Fibroblast of the conjunctiva (primary cell): ENCODE data around the gene CRYL1.
A peak's percentile ranks its signal among the peaks of the same experiment; 100 is the strongest.

ENCODE experiments used
- DNase-seq: peaks from one replicate; pipeline ENCODE4 v3.0.0-alpha.2; 2010; ENCODE audit warnings: low read depth

CRYL1 gene

DNA sequence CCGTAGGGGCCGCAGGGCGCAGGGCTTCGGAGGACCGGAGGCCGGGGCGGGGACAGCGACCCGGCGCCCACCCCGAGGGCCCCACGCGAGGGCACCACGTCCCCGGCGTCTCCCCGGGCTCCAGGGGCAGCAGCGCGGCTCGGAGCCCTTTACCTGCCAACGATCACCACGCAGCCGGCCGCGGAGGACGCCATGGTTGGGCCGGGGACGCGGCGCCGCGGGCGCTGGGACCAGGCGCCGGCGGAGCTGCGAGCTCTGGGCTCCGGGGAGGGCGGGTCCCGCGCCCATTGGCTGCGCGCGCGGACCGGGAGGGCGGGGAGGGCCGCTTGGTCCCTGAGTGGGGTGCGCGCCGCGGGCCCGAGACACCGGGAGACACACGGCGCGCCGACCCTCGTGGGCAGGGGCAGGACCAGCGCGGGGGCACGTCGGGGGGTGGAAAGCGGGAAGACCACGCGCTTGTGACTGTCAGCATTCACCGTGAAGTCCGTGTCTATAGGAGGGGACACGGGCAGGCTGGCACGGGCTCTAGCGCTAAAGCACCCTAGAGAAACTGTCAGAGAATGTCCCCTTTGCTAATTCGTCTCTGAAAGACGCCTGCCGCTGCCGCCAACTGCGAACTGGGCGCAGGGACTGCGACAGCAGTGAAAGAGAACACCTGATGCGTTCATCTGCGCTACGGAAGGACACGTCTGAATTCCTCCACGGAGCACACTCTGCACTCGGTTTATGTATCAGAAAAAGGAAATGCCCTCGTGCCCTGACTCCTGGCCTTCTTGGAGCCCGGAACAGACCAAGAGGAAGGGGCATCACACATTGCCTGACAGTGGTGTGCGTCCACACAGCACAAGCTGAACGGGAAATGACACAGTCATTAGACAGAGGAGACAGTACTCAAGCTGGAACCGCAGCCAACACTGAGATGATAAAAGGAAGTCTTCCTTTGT is at the start of gene CRYL1:
Gene CRYL1 (minus strand): TSS at position 257 of the 944 bp plus-strand sequence. CDS start 63 bp downstream, at position 194.
- DNase-seq = peak; percentile 9

DNA sequence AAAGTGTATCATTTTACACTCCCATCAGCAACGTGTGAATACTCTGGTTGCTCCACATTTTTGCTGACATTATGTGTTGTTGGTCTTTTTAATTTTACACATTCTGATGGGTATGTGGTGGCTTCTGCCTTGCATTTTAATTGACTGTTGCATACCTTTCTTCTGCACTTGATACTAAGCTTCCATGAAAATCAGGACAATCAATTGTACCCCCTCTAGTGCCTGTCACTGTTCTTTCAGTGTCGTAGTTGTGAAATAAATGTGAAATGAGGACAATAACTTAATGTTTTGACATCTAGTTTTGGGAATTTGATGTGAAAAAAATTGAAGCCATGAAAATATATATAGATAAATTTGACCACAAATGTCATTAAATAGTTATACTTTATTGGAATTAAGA is 48.0 kb upstream of the CRYL1 start:
- DNase-seq = no peak

DNA sequence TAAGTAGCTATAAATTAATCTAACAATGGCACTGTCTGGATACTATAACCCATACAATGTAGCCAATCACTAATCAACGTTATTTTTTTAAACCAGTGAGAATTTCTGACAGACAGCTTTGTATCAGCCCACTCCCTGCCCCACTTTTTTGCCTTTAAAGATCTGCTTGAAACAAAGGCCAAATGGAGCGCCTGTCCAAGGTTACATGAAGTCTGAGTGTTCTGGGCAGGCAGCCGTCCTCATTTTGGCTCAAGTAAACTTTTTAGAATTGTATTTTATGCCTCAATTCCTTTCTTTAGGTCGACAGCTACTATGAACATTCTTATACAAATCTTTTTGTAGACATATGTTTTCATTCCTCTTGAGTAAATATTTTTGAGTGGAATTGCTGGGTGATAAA is 47.5 kb upstream of the CRYL1 start:
- DNase-seq = no peak

DNA sequence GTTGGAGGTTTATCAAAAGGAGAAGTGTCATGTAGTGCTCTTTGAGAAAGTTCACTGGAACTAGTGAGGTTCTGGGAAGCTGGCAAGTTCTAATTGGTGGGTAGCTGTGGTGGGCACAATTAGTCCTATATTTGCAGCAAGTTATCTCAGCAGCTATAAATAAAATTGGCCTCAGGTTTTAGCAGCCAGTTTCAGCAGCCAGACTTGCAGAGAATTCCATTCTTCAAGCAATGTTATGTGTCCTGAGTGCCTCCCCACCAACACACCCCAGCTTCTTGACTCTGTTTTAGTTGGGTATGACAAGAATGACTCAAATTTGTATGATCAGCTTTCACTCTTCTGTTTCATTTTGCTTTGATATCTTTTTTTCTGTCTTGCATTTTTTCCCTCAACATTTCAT is 46.0 kb upstream of the CRYL1 start:
- DNase-seq = no peak

DNA sequence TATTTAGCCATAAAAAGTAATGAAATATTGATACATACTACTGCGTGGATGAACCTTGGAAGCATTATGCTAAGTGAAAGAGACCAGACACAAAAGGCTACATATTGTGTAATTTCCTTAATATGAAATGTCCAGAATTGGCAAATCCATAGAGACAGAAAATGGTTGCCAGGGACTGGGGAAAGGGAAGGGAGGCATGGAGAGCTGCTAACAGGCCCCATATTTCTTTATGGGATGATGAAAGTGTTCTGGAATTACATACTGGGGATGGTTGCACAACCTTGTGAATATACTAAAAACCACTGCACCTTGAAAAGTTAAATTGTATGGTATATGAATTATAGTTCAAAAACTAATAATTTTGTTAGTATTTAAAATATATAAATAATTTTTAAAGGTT is 44.9 kb upstream of the CRYL1 start:
- peak; percentile 23 for DNase-seq

GRCh38 chr13:20567881-20568528 is 42.3 kb upstream of the CRYL1 start:
- no peak for DNase-seq

DNA sequence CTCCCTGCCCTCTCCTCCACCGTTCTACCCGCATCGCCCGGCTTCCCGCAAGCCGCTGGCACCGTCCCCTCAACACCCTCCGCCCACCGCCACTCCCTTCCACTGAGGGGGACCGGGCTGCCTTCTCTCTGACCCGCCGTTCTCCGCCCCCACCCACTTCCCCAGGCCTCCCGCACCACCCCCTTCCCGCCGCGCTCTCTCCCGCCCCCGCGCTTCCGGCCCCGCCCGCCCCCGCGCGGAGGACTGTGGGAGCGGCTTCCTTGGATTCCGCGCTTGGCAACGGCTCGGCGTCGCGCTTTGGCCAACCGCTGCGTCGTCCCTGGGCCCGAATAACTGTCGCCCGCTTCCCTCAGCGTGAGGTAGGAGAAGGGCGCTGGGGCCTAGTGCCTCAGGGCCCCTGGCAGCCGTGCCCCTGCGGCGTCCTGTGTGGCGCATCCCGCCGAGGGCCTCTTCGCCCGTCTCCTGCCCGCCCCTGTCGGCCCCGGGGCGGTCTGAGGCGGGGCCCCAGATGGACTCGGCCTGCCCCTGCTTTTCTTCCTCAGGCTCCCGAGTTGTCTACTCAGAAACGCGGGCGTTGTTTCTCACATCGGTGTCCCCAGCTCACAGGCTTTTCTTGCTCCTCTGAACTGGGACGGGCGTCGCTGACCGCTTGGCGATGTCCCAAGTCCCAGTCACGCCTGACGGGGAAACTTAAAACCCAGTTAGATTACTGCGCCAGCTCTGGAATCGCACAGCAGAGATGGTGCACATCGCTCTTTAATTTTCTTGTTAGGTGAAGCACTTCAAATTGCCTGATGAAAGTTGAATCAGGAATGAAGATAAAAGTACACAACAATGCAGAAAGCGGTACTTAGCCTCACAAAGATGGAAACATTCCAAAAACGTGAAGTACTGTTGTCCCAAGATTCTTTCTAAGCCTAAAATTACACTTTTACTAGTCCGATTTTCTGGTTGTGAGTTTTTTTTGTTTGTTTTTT is 41.5 kb upstream of the CRYL1 start, which contains the start of gene IFT88:
Gene IFT88 (plus strand): TSS at position 260 of the 977 bp plus-strand sequence. CDS start 7,229 bp downstream, outside the sequence.
- DNase-seq = peak; percentile 68

- DNase-seq = no peak
Observed at GRCh38 chr13:20566468-20566897, 40.8 kb upstream of the CRYL1 start.

- no peak for DNase-seq
Observed at GRCh38 chr13:20565115-20565736, 39.6 kb upstream of the CRYL1 start.

GRCh38 chr13:20561741-20562140 is 36.1 kb upstream of the CRYL1 start:
- DNase-seq = no peak

DNA sequence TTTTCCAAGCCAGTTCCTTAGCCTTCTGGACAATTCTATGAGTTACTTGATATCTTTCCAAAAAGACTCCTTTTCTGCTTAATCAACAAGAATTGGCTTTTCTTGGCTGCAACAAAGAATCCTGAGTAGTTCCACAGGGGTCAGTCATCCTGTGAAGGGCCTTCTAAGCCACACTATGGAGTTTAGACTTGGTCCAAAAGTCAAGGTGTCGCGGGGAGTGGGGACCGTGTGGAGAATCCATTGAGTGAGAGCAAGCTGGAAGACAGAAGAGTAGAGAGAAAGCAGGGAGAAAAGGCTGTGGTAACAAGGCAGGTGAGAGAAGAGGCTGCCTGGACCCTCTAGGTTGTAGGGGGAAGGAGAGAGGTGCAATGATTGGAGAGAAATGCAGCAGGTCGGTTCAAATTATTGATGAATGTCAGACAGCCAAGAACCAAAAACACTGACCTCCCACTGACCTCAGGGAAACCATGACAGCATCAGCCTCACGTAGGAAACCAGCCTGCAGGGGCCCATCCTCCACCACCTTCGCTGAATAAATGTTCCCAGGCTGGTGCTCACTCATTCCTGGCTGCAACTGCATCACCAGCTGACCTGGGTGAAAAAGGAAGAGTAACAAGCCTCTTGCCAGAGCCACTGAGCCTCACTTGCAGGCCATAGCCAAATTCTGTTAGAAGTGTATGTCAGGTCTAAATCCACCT is 34.2 kb upstream of the CRYL1 start:
- DNase-seq = no peak

- DNase-seq = no peak
Observed at GRCh38 chr13:20558982-20559381, 33.3 kb upstream of the CRYL1 start.

- no peak for DNase-seq
Observed at GRCh38 chr13:20553311-20553710, 27.7 kb upstream of the CRYL1 start.

- DNase-seq = no peak
Observed at GRCh38 chr13:20550799-20551198, 25.1 kb upstream of the CRYL1 start.

DNA sequence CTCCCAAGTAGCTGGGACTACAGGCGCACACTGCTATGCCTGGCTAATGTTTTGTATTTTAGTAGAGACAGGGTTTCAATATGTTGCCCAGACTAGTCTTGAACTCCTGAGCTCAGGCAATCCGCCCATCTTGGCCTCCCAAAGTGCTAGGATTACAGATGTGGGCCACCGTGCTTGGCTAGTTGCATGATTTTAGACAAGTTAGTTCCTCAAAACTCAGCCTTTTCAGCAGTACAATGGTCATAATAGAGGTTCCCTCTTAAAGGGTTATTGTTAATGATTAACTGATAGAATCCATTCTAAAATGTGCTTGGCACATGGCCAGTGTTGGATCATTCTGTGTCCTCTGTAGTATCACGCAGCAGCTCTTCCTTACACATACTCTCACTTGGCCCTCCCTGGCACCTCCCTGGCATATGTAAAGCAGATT is 21.8 kb upstream of the CRYL1 start:
- no peak for DNase-seq

DNA sequence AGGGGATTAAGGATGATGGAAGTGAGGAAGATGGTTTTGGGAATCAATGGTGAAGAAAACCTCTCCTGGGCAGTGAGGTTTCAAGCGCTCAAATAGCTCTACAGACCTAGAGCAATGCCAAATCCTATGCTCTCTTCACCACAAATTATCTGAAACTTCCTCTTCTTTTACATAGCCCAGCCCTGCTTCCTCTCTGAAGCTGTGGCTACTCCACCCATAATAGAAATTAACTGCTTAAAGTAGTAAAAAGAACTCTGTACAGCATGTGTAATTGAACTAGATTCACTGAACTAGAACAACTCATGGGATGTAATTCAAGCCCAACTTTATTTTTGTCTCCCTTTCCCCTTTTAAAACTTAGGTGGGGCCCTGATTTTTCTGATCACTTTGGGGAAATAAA is 20.9 kb upstream of the CRYL1 start:
- DNase-seq = no peak

DNA sequence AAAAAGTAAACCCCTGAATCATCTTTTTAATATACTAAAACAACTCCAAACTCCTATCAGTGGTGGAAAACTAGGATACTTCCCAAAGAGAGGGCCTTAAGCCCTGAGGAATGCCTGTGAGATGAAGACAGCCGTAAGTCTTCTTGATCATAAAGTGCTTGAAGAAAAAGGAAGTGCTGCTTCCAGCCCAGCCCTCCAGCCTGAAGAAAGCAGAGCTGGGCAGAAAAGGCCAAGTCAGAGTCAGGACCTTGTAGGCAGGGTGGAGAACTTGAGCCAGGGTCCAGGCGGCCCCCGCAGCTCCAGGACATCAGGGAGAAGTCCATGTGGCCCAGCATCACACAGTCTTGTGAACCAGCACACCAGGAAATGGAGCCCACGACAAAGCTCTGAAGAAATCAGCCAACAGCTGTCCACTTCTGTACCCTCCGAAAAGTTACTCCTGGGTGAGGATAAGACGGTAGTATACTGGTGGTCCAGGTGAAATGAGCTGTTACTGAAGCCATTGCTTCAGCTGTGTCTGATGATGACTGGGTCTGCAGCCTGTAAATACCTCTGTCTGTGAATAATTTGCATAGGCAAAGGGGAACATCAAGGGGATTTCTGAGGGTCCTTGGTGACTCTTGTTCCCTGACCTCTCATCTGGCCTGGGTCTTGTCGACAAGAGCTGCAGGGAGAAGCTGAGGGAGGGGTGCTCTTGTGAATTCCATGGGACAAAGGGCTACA is 18.7 kb upstream of the CRYL1 start:
- DNase-seq = no peak

DNA sequence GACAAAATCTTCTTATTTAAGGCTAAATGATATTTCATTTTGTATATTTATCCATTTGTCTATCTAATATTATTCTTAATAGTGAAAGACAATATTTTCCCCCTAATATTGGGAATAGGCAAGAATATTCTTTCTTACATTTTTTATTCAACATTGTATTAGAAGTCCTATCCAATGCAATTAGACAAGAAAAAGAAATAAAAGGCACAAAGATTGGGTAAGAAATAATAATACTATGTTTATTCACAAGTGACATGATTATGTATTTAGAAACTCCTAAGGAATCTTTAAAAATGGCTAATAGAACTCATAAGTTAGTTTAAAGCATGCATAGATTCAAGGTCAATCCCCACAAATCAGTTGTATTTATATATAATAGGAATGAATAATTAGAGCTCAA is 11.3 kb upstream of the CRYL1 start:
- DNase-seq = no peak

GRCh38 chr13:20534038-20534608 is 8.5 kb upstream of the CRYL1 start:
- DNase-seq = no peak

DNA sequence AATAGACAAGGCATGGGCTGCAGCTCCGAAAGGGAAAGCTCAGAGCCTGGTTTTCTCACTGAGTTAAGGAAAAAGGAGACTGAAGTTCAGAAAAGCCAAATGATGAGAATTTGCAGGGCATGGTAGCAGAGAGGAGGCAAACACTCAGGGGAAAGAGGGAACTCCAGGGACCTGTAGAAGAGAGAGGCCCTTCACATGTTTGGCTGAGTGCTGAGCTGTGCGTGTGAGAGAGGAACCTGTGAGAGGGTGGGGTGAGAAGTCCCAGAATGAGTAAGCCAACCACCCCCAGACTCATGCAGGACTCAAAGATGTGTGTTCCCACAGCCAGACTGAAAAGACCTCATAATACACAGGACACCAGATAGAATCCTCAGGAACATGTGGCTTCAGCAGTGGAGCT is 2.8 kb upstream of the CRYL1 start:
- no peak for DNase-seq
